ENCODE results near the gene FUT9. TPM values are rescaled to one million over a fixed set of nuclear protein-coding genes. Genes with fewer than 3 reads are reported as not detected.

FUT9 gene
- total and polyA plus RNA-seq, 2 of the 8 experiments (the other 6 are each of a cell fraction or from before 2014, with no cell fraction given) = 0.85 to 4.9 TPM

- TF ChIP-seq, protein P1, sequence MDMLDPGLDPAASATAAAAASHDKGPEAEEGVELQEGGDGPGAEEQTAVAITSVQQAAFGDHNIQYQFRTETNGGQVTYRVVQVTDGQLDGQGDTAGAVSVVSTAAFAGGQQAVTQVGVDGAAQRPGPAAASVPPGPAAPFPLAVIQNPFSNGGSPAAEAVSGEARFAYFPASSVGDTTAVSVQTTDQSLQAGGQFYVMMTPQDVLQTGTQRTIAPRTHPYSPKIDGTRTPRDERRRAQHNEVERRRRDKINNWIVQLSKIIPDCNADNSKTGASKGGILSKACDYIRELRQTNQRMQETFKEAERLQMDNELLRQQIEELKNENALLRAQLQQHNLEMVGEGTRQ (IDR thresholded peaks at IDR 0.05; ENCODE audit: low read length) = no peak
- TF ChIP-seq SIX5 (IDR thresholded peaks at IDR 0.05; ENCODE audit: low read depth, low read length) (no peak), SIN3A (conservative IDR thresholded peaks at IDR 0.05 in 1 of 2, IDR thresholded peaks at IDR 0.05 in 1 of 2; ENCODE audit: low read depth in 1 of 2, low read length in 2 of 2) (no peak), BRCA1 (IDR thresholded peaks at IDR 0.05; ENCODE audit: low read depth, low read length) (no peak), EGR1 (IDR thresholded peaks at IDR 0.05; ENCODE audit: borderline replicate concordance, low read depth, low read length) (no peak), TEAD4 (IDR thresholded peaks at IDR 0.05; ENCODE audit: low read depth, low read length) (no peak), TAF7 (optimal IDR thresholded peaks at IDR 0.05; ENCODE audit: borderline replicate concordance, low read depth, low read length) (no peak)
- TF ChIP-seq, protein P2, sequence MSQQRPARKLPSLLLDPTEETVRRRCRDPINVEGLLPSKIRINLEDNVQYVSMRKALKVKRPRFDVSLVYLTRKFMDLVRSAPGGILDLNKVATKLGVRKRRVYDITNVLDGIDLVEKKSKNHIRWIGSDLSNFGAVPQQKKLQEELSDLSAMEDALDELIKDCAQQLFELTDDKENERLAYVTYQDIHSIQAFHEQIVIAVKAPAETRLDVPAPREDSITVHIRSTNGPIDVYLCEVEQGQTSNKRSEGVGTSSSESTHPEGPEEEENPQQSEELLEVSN (IDR thresholded peaks at IDR 0.05) = no peak
Measured at GRCh38 chr6:96237638-96238347, 222.0 kb downstream of the FUT9 start (continued).
